Erythroblast (primary cell): ENCODE measurements around the gene RASA3.

ENCODE experiments used
- GATA1 ChIP-seq: IDR thresholded peaks from 2 replicates; pipeline ENCODE4 v1.6.1; 2011; ENCODE audit warnings: low read depth, mild to moderate bottlenecking, control low read depth, low read length, moderate library complexity
- POLR2A ChIP-seq: IDR thresholded peaks from 2 replicates; pipeline ENCODE4 v1.6.1; 2011; ENCODE audit warnings: mild to moderate bottlenecking, low read length

- TF ChIP-seq POLR2A (no peak), GATA1 (no peak)
Observed at GRCh38 chr13:114073881-114074612, 58.4 kb downstream of the RASA3 start.
